Liver (tissue), 9 donors: ENCODE data around the gene PDE3B. TPM values are rescaled to one million over a fixed set of nuclear protein-coding genes. Genes with fewer than 3 reads are reported as not detected.

Source experiments
- DNase-seq: peaks from one replicate; pipeline ENCODE4 v3.0.0-alpha.2; 2017; ENCODE audit warnings: low spot score
- H3K27ac ChIP-seq, 2 donors: one replicate each; pipeline ENCODE4 v1.7.0; 2013; ENCODE audit warnings: inconsistent platforms in 2 of 2, low read length in 2 of 2, control low read depth in 1 of 2, low read depth in 1 of 2, mild to moderate bottlenecking in 1 of 2
- H3K27me3 ChIP-seq, 4 donors: one replicate each; pipeline versions ENCODE4 v1.6.1 to v1.7.0; 2013; ENCODE audit warnings: low read length in 3 of 4, inconsistent platforms in 1 of 4, mild to moderate bottlenecking in 1 of 4, moderate library complexity in 1 of 4; ENCODE audit not compliant: control insufficient read depth in 4 of 4, insufficient read depth in 4 of 4
- H3K36me3 ChIP-seq, 4 donors: one replicate each; pipeline versions ENCODE4 v1.6.1 to v1.7.0; 2013; ENCODE audit warnings: low read length in 3 of 4, mild to moderate bottlenecking in 3 of 4, low read depth in 1 of 4, moderate library complexity in 1 of 4; ENCODE audit not compliant: control insufficient read depth in 4 of 4, insufficient read depth in 3 of 4
- H3K4me1 ChIP-seq, 4 donors: one replicate each; pipeline versions ENCODE4 v1.6.1 to v1.7.0; 2013; ENCODE audit warnings: low read length in 3 of 4, mild to moderate bottlenecking in 3 of 4, moderate library complexity in 1 of 4; ENCODE audit not compliant: control insufficient read depth in 4 of 4, insufficient read depth in 4 of 4
- H3K4me3 ChIP-seq, 3 donors: one replicate each; pipeline versions ENCODE4 v1.6.1 to v1.7.0; 2013; ENCODE audit warnings: low read length in 3 of 3, control low read depth in 1 of 3, low read depth in 1 of 3, mild to moderate bottlenecking in 1 of 3
- H3K9ac ChIP-seq, 2 donors: one replicate each; pipeline ENCODE4 v1.7.0; 2013; ENCODE audit warnings: low read length in 2 of 2, mild to moderate bottlenecking in 2 of 2, moderate library complexity in 2 of 2, control low read depth in 1 of 2, low read depth in 1 of 2
- H3K9me3 ChIP-seq, 4 donors: one replicate each; pipeline versions ENCODE4 v1.6.1 to v1.7.0; 2013; ENCODE audit warnings: low read length in 3 of 4; ENCODE audit not compliant: control insufficient read depth in 4 of 4
- EGR1 ChIP-seq, 2 donors: IDR thresholded peaks; 2 replicates each; pipeline ENCODE4 v1.6.1; 2016 to 2018; ENCODE audit warnings: antibody characterized with exemption in 2 of 2, low read depth in 2 of 2
- FOXA1 ChIP-seq: IDR thresholded peaks from 2 replicates; pipeline ENCODE4 v1.6.1; 2016; ENCODE audit warnings: antibody characterized with exemption
- FOXA2 ChIP-seq: IDR thresholded peaks from 2 replicates; pipeline ENCODE4 v1.6.1; 2016; ENCODE audit warnings: antibody characterized with exemption
- GABPA ChIP-seq, 2 donors: IDR thresholded peaks in 1 of 2; conservative IDR thresholded peaks in 1 of 2; 2 replicates each; pipeline ENCODE4 v1.6.1; 2016; ENCODE audit warnings: antibody characterized with exemption in 2 of 2, mild to moderate bottlenecking in 1 of 2, moderate library complexity in 1 of 2
- HNF4A ChIP-seq, 2 donors: conservative IDR thresholded peaks; 2 replicates each; pipeline ENCODE4 v1.6.1; 2016; ENCODE audit warnings: antibody characterized with exemption in 2 of 2, mild to moderate bottlenecking in 2 of 2
- HNF4G ChIP-seq: IDR thresholded peaks from 2 replicates; pipeline ENCODE4 v1.6.1; 2016; ENCODE audit warnings: antibody characterized with exemption
- JUND ChIP-seq, 2 donors: IDR thresholded peaks; 2 replicates each; pipeline ENCODE4 v1.6.1; 2016; ENCODE audit warnings: antibody characterized with exemption in 2 of 2
- NR2F2 ChIP-seq: IDR thresholded peaks from 2 replicates; pipeline ENCODE4 v1.6.1; 2016; ENCODE audit warnings: antibody characterized with exemption
- RAD21 ChIP-seq, 2 donors: IDR thresholded peaks; 2 replicates each; pipeline ENCODE4 v1.6.1; 2016; ENCODE audit warnings: antibody characterized with exemption in 2 of 2, mild to moderate bottlenecking in 2 of 2
- RXRA ChIP-seq, 2 donors: IDR thresholded peaks; 2 replicates each; pipeline ENCODE4 v1.6.1; 2017 to 2018; ENCODE audit warnings: antibody characterized with exemption in 2 of 2, mild to moderate bottlenecking in 1 of 2
- SP1 ChIP-seq: IDR thresholded peaks from 2 replicates; pipeline ENCODE4 v1.6.1; 2018; ENCODE audit warnings: antibody characterized with exemption, mild to moderate bottlenecking
- TAF1 ChIP-seq: conservative IDR thresholded peaks from 2 replicates; pipeline ENCODE4 v1.6.1; 2016; ENCODE audit warnings: antibody characterized with exemption, mild to moderate bottlenecking
- YY1 ChIP-seq: IDR thresholded peaks from 2 replicates; pipeline ENCODE4 v1.6.1; 2016; ENCODE audit warnings: antibody characterized with exemption, mild to moderate bottlenecking
- WGBS: extraction: QIAGEN DNeasy Blood & Tissue Kit; methylation state at CpG from one replicate; pipeline ENCODE4 v1.1.7; 2013; 5-methylcytosine and 5-hydroxymethylcytosine counted together
- polyA plus RNA-seq, 2 donors: library from polyadenylated mRNA; stranded (reverse) in 1 of 2; unstranded in 1 of 2; fragments of 200-250 nt in 1 of 2; fragments of >200 nt in 1 of 2; fragmentation: Nextera tagmentation in 1 of 2; extraction: Ambion mirVana in 1 of 2; gene quantifications; one replicate each; pipeline versions ENCODE4 v1.2.1 to v1.2.3, GENCODE V29; 2013 to 2015
- total RNA-seq, 2 donors: library from RNA; depleted of rRNA; stranded (reverse); fragments of >200 nt; gene quantifications; one replicate each; pipeline ENCODE4 v1.2.3, GENCODE V29; 2014
- TF ChIP-seq, protein P1 (sequence below): IDR thresholded peaks from 2 replicates; pipeline ENCODE4 v1.6.1; 2016; ENCODE audit warnings: antibody characterized with exemption, mild to moderate bottlenecking
- TF ChIP-seq, protein P2 (sequence below): IDR thresholded peaks from 2 replicates; pipeline ENCODE4 v1.6.1; 2016; ENCODE audit warnings: antibody characterized with exemption
- TF ChIP-seq, protein P3 (sequence below): fragments of 150-350 bp; IDR thresholded peaks from 2 replicates; pipeline ENCODE4 v1.5.1; 2017; ENCODE audit warnings: improper control_type of control experiment, low read depth, low read length; ENCODE audit not compliant: missing input control
- TF ChIP-seq, protein P4 (sequence below): IDR thresholded peaks from 2 replicates; pipeline ENCODE4 v1.6.1; 2016; ENCODE audit warnings: antibody characterized with exemption
- TF ChIP-seq, protein P5 (sequence below): IDR thresholded peaks from 2 replicates; pipeline ENCODE4 v1.6.1; 2016; ENCODE audit warnings: antibody characterized with exemption
- donor health status: healthy.
- donor health status: healthy.
- donor health status: healthy.
- donor health status: healthy.
- donor health status: healthy.

Gene PDE3B
- total and polyA plus RNA-seq, 4 donors: 11.3 to 43.1 (median 21.7) TPM

DNA sequence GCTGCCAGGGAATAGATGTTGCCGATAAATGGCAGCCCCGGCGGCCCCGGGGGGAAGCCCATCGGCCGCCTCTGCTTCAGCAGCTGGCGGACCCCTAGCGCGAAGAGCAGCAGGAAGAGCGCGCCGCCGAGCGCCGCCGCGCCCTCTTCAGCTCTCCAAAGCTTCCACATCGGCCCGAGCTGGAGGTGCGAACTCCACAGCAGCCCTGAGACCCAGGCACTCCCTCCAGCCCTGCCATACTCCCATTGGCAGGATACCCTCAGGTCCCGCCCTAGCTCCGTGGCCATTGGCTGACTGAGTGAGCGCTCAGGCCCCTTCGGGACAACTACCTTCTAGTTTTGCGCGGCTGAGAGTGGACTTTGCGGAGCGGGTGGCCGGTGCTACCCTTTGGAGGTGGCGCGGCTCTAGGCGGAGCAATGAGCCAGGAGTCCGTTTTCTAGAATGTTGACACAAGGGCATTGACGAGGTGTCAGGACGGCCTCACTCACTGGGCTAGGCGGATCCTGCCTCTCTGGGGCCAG is 248.5 kb downstream of the PDE3B start, which contains the start of gene CYP2R1:
CYP2R1 (minus strand) TSS at position 196 of the 521 bp plus-strand sequence; CDS start at position 170, 26 bp downstream.
- Histone ChIP-seq H3K27ac (peak within 1 kb of the TSS; percentile 82 to 89), H3K4me3 (peak within 1 kb of the TSS; percentile 61 to 84 (median 84)), H3K4me1 (peaks cover 3 to 20% (median 9%) of the 10 kb centered on the region in 4 donors), H3K9me3 (no peaks in the 10 kb centered on the region), H3K9ac (peak within 1 kb of the TSS; percentile 73 to 84), H3K27me3 (no peaks in the 10 kb centered on the region), H3K36me3 (no peaks in the 10 kb centered on the region)
- TF ChIP-seq, protein P1, sequence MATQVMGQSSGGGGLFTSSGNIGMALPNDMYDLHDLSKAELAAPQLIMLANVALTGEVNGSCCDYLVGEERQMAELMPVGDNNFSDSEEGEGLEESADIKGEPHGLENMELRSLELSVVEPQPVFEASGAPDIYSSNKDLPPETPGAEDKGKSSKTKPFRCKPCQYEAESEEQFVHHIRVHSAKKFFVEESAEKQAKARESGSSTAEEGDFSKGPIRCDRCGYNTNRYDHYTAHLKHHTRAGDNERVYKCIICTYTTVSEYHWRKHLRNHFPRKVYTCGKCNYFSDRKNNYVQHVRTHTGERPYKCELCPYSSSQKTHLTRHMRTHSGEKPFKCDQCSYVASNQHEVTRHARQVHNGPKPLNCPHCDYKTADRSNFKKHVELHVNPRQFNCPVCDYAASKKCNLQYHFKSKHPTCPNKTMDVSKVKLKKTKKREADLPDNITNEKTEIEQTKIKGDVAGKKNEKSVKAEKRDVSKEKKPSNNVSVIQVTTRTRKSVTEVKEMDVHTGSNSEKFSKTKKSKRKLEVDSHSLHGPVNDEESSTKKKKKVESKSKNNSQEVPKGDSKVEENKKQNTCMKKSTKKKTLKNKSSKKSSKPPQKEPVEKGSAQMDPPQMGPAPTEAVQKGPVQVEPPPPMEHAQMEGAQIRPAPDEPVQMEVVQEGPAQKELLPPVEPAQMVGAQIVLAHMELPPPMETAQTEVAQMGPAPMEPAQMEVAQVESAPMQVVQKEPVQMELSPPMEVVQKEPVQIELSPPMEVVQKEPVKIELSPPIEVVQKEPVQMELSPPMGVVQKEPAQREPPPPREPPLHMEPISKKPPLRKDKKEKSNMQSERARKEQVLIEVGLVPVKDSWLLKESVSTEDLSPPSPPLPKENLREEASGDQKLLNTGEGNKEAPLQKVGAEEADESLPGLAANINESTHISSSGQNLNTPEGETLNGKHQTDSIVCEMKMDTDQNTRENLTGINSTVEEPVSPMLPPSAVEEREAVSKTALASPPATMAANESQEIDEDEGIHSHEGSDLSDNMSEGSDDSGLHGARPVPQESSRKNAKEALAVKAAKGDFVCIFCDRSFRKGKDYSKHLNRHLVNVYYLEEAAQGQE: peak; percentile 50
- TF ChIP-seq GABPA (IDR thresholded peaks at IDR 0.05 in 1 of 2, conservative IDR thresholded peaks at IDR 0.05 in 1 of 2): no peak
- no peak for TF ChIP-seq EGR1 (IDR thresholded peaks at IDR 0.05; ENCODE audit: low read depth in 2 of 2)
- TF ChIP-seq, protein P2, sequence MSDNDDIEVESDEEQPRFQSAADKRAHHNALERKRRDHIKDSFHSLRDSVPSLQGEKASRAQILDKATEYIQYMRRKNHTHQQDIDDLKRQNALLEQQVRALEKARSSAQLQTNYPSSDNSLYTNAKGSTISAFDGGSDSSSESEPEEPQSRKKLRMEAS: peak; percentile 58
- TF ChIP-seq FOXA2: peak; percentile 63
- peak; percentile 45 to 69 for TF ChIP-seq RXRA (IDR thresholded peaks at IDR 0.05)
- TF ChIP-seq NR2F2: no peak
- TF ChIP-seq FOXA1: no peak
- TF ChIP-seq HNF4A (conservative IDR thresholded peaks at IDR 0.05): peak; percentile 61 to 67
- TF ChIP-seq, protein P3, sequence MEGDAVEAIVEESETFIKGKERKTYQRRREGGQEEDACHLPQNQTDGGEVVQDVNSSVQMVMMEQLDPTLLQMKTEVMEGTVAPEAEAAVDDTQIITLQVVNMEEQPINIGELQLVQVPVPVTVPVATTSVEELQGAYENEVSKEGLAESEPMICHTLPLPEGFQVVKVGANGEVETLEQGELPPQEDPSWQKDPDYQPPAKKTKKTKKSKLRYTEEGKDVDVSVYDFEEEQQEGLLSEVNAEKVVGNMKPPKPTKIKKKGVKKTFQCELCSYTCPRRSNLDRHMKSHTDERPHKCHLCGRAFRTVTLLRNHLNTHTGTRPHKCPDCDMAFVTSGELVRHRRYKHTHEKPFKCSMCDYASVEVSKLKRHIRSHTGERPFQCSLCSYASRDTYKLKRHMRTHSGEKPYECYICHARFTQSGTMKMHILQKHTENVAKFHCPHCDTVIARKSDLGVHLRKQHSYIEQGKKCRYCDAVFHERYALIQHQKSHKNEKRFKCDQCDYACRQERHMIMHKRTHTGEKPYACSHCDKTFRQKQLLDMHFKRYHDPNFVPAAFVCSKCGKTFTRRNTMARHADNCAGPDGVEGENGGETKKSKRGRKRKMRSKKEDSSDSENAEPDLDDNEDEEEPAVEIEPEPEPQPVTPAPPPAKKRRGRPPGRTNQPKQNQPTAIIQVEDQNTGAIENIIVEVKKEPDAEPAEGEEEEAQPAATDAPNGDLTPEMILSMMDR: no peak
- TF ChIP-seq JUND (IDR thresholded peaks at IDR 0.05): no peak
- TF ChIP-seq, protein P4, sequence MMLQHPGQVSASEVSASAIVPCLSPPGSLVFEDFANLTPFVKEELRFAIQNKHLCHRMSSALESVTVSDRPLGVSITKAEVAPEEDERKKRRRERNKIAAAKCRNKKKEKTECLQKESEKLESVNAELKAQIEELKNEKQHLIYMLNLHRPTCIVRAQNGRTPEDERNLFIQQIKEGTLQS: no peak
- peak; percentile 25 for TF ChIP-seq YY1
- peak; percentile 89 for TF ChIP-seq SP1
- TF ChIP-seq RAD21 (IDR thresholded peaks at IDR 0.05): peak in 1 of 2 donors; percentile 21
- peak; percentile 52 for TF ChIP-seq TAF1
- no peak for TF ChIP-seq HNF4G
- TF ChIP-seq, protein P5, sequence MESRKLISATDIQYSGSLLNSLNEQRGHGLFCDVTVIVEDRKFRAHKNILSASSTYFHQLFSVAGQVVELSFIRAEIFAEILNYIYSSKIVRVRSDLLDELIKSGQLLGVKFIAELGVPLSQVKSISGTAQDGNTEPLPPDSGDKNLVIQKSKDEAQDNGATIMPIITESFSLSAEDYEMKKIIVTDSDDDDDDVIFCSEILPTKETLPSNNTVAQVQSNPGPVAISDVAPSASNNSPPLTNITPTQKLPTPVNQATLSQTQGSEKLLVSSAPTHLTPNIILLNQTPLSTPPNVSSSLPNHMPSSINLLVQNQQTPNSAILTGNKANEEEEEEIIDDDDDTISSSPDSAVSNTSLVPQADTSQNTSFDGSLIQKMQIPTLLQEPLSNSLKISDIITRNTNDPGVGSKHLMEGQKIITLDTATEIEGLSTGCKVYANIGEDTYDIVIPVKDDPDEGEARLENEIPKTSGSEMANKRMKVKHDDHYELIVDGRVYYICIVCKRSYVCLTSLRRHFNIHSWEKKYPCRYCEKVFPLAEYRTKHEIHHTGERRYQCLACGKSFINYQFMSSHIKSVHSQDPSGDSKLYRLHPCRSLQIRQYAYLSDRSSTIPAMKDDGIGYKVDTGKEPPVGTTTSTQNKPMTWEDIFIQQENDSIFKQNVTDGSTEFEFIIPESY: no peak
- under 1% methylated on average over 36 of the region's 36 CpGs for WGBS
- DNase-seq: peak; percentile 95
